ENCODE measurements around the gene FAM180A.

The FAM180A gene

DNA sequence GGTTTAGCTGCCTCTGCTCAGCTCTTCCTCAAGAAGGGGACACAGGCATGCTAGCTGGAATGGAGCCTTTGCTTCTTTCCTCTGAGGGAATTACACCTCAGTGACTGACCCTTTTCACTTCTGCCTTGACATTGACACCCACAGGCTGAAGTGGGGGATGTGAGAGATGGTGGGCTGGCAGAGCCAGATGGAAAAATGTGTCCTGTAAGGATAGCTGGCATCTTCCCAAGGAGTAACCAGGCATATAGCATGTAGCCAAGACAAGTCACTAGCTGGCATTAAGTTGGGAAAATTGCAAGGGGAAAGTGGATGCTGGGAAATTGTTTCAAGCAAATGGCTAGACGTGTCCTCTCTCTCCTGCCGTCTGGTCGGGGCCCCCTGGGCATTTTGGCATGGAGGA, 66.4 kb downstream of the FAM180A start:
- H3K4me3 ChIP-seq (ENCODE audit: low read depth, low read length): no peak overlapping the region
- no peak for DNase-seq (ENCODE audit: low read depth)
- no peak for TF ChIP-seq POLR2A (IDR thresholded peaks at IDR 0.05; ENCODE audit: extremely low read depth, insufficient read length)
- TF ChIP-seq MYC (IDR thresholded peaks at IDR 0.05; ENCODE audit: low read depth, low read length): no peak
- TF ChIP-seq CTCF (IDR thresholded peaks at IDR 0.05; ENCODE audit: low read depth, low read length): no peak
- TF ChIP-seq MAX (IDR thresholded peaks at IDR 0.05; ENCODE audit: low read depth, low read length): no peak

DNA sequence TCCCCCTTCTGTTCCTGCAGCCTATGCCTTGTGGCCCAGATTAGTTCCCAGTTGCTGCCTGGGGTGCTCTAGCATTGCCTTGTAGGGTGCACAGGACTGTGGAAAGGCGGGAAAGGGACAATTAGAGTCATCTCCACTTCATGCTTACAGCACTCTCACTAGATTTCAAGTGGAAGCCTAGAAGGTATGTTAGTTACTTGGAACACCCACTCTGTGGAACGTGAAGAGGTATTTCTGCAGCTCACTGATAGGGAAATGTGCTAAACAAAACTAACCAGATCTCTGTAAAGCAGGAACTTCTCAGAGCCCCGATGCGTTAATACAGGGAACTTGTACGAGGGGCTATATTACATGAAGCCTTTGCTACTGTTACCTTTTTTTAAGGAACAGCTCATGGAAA, 66.9 kb downstream of the FAM180A start:
- DNase-seq (ENCODE audit: low read depth): no peak
- TF ChIP-seq POLR2A (IDR thresholded peaks at IDR 0.05; ENCODE audit: extremely low read depth, insufficient read length) (no peak), CTCF (IDR thresholded peaks at IDR 0.05; ENCODE audit: low read depth, low read length) (no peak), MYC (IDR thresholded peaks at IDR 0.05; ENCODE audit: low read depth, low read length) (no peak), MAX (IDR thresholded peaks at IDR 0.05; ENCODE audit: low read depth, low read length) (no peak)
- no peak overlapping the region for H3K4me3 ChIP-seq (ENCODE audit: low read depth, low read length)
